Measurements from ENCODE around the gene GRIA4.

GRIA4 gene

GRCh38 chr11:106017093-106017492 is 407.2 kb downstream of the GRIA4 start:
- no peak for DNase-seq

- DNase-seq, result peak; percentile 39
These were observed 411.5 kb downstream of the GRIA4 start for GRCh38 chr11:106021181-106021966.

GRCh38 chr11:106021967-106022794 is 412.3 kb downstream of the GRIA4 start, which contains the start of gene MSANTD4:
TSS of gene MSANTD4 (minus strand) at chr11:106022240. CDS start at chr11:106010917, 11,323 bp downstream.
- DNase-seq, result peak; percentile 99

GRCh38 chr11:106022795-106023275 is 413.0 kb downstream of the GRIA4 start:
- DNase-seq, result no peak

- DNase-seq, result no peak
These were observed 420.7 kb downstream of the GRIA4 start for GRCh38 chr11:106030609-106031008.

GRCh38 chr11:106031202-106031810 is 421.4 kb downstream of the GRIA4 start:
- DNase-seq, result no peak
